Measurements from ENCODE around the gene SLC25A51.
"Not testable (repeated sequence)": the region's sequence is repeated elsewhere in the genome, so short reads cannot be mapped to it uniquely, and the experiment has no call there.

Gene SLC25A51

GRCh38 chr9:37889536-37889935 lies 14.4 kb downstream of the SLC25A51 start:
- H3K4me2 ChIP-seq (ENCODE audit: low read length), result no peak overlapping the region
- H3K27me3 ChIP-seq (ENCODE audit: control insufficient read depth, insufficient read depth, low read length), result no peaks in the 10 kb centered on the region
- no peak overlapping the region for H3K4me3 ChIP-seq (ENCODE audit: low read length)
- no peaks in the 10 kb centered on the region for H3K4me1 ChIP-seq (ENCODE audit: control insufficient read depth, insufficient read depth, low read length)
- peaks cover 17% of the 10 kb centered on the region for H3K36me3 ChIP-seq (ENCODE audit: insufficient read depth, low read length)
- H3K9ac ChIP-seq (ENCODE audit: low read depth, low read length), result no peak overlapping the region
- H3K9me3 ChIP-seq (replicated peaks; ENCODE audit: low read length), result no peaks in the 10 kb centered on the region

- H3K4me3 ChIP-seq (ENCODE audit: low read length); H3K4me2 ChIP-seq (ENCODE audit: low read length); H3K36me3 ChIP-seq (ENCODE audit: insufficient read depth, low read length); H3K27me3 ChIP-seq (ENCODE audit: control insufficient read depth, insufficient read depth, low read length); H3K9ac ChIP-seq (ENCODE audit: low read depth, low read length); H3K9me3 ChIP-seq (replicated peaks; ENCODE audit: low read length); H3K4me1 ChIP-seq (ENCODE audit: control insufficient read depth, insufficient read depth, low read length): not testable (repeated sequence)
These were observed 15.8 kb downstream of the SLC25A51 start for GRCh38 chr9:37887977-37888583.

GRCh38 chr9:37880916-37881479 lies 22.9 kb downstream of the SLC25A51 start:
- no peaks in the 10 kb centered on the region for H3K4me1 ChIP-seq (ENCODE audit: control insufficient read depth, insufficient read depth, low read length)
- H3K9me3 ChIP-seq (replicated peaks; ENCODE audit: low read length), result no peaks in the 10 kb centered on the region
- H3K36me3 ChIP-seq (ENCODE audit: insufficient read depth, low read length), result peaks cover 22% of the 10 kb centered on the region
- H3K4me2 ChIP-seq (ENCODE audit: low read length), result no peak overlapping the region
- H3K27me3 ChIP-seq (ENCODE audit: control insufficient read depth, insufficient read depth, low read length), result no peaks in the 10 kb centered on the region
- no peak overlapping the region for H3K4me3 ChIP-seq (ENCODE audit: low read length)
- no peak overlapping the region for H3K9ac ChIP-seq (ENCODE audit: low read depth, low read length)

GRCh38 chr9:37876376-37876775 lies 27.6 kb downstream of the SLC25A51 start:
- Histone ChIP-seq H3K4me2 (ENCODE audit: low read length) (no peak overlapping the region), H3K36me3 (ENCODE audit: insufficient read depth, low read length) (peaks cover 21% of the 10 kb centered on the region), H3K4me1 (ENCODE audit: control insufficient read depth, insufficient read depth, low read length) (no peaks in the 10 kb centered on the region), H3K9ac (ENCODE audit: low read depth, low read length) (no peak overlapping the region), H3K4me3 (ENCODE audit: low read length) (no peak overlapping the region), H3K9me3 (replicated peaks; ENCODE audit: low read length) (no peaks in the 10 kb centered on the region), H3K27me3 (ENCODE audit: control insufficient read depth, insufficient read depth, low read length) (no peaks in the 10 kb centered on the region)

- Histone ChIP-seq H3K9ac (ENCODE audit: low read depth, low read length) (no peak overlapping the region), H3K4me1 (ENCODE audit: control insufficient read depth, insufficient read depth, low read length) (no peaks in the 10 kb centered on the region), H3K36me3 (ENCODE audit: insufficient read depth, low read length) (peaks cover 7% of the 10 kb centered on the region), H3K4me2 (ENCODE audit: low read length) (no peak overlapping the region), H3K4me3 (ENCODE audit: low read length) (no peak overlapping the region), H3K9me3 (replicated peaks; ENCODE audit: low read length) (no peaks in the 10 kb centered on the region), H3K27me3 (ENCODE audit: control insufficient read depth, insufficient read depth, low read length) (no peaks in the 10 kb centered on the region)
These were observed 30.0 kb downstream of the SLC25A51 start for GRCh38 chr9:37873955-37874354.

- H3K9ac ChIP-seq (ENCODE audit: low read depth, low read length), result no peak overlapping the region
- H3K27me3 ChIP-seq (ENCODE audit: control insufficient read depth, insufficient read depth, low read length), result no peaks in the 10 kb centered on the region
- H3K36me3 ChIP-seq (ENCODE audit: insufficient read depth, low read length), result peaks cover 13% of the 10 kb centered on the region
- no peak overlapping the region for H3K4me3 ChIP-seq (ENCODE audit: low read length)
- H3K9me3 ChIP-seq (replicated peaks; ENCODE audit: low read length), result no peaks in the 10 kb centered on the region
- no peak overlapping the region for H3K4me2 ChIP-seq (ENCODE audit: low read length)
- no peaks in the 10 kb centered on the region for H3K4me1 ChIP-seq (ENCODE audit: control insufficient read depth, insufficient read depth, low read length)
These were observed 33.1 kb downstream of the SLC25A51 start for GRCh38 chr9:37870799-37871176.

GRCh38 chr9:37870081-37870798 lies 33.7 kb downstream of the SLC25A51 start:
- Histone ChIP-seq H3K4me3 (ENCODE audit: low read length) (no peak overlapping the region), H3K27me3 (ENCODE audit: control insufficient read depth, insufficient read depth, low read length) (no peaks in the 10 kb centered on the region), H3K4me1 (ENCODE audit: control insufficient read depth, insufficient read depth, low read length) (no peaks in the 10 kb centered on the region), H3K4me2 (ENCODE audit: low read length) (no peak overlapping the region), H3K9me3 (replicated peaks; ENCODE audit: low read length) (no peaks in the 10 kb centered on the region), H3K9ac (ENCODE audit: low read depth, low read length) (no peak overlapping the region), H3K36me3 (ENCODE audit: insufficient read depth, low read length) (peaks cover 17% of the 10 kb centered on the region)

- Histone ChIP-seq H3K9me3 (replicated peaks; ENCODE audit: low read length) (no peaks in the 10 kb centered on the region), H3K27me3 (ENCODE audit: control insufficient read depth, insufficient read depth, low read length) (no peaks in the 10 kb centered on the region), H3K36me3 (ENCODE audit: insufficient read depth, low read length) (peaks cover 63% of the 10 kb centered on the region), H3K4me3 (ENCODE audit: low read length) (no peak overlapping the region), H3K9ac (ENCODE audit: low read depth, low read length) (no peak overlapping the region), H3K4me1 (ENCODE audit: control insufficient read depth, insufficient read depth, low read length) (no peaks in the 10 kb centered on the region), H3K4me2 (ENCODE audit: low read length) (no peak overlapping the region)
These were observed 41.4 kb downstream of the SLC25A51 start for GRCh38 chr9:37862530-37862929.

GRCh38 chr9:37859043-37859442 lies 44.9 kb downstream of the SLC25A51 start:
- no peaks in the 10 kb centered on the region for H3K9me3 ChIP-seq (replicated peaks; ENCODE audit: low read length)
- peaks cover 52% of the 10 kb centered on the region for H3K36me3 ChIP-seq (ENCODE audit: insufficient read depth, low read length)
- H3K4me3 ChIP-seq (ENCODE audit: low read length), result no peak overlapping the region
- H3K9ac ChIP-seq (ENCODE audit: low read depth, low read length), result no peak overlapping the region
- H3K27me3 ChIP-seq (ENCODE audit: control insufficient read depth, insufficient read depth, low read length), result no peaks in the 10 kb centered on the region
- H3K4me2 ChIP-seq (ENCODE audit: low read length), result no peak overlapping the region
- H3K4me1 ChIP-seq (ENCODE audit: control insufficient read depth, insufficient read depth, low read length), result no peaks in the 10 kb centered on the region

GRCh38 chr9:37856551-37856950 lies 47.4 kb downstream of the SLC25A51 start:
- H3K9ac ChIP-seq (ENCODE audit: low read depth, low read length), result no peak overlapping the region
- no peak overlapping the region for H3K4me3 ChIP-seq (ENCODE audit: low read length)
- no peaks in the 10 kb centered on the region for H3K27me3 ChIP-seq (ENCODE audit: control insufficient read depth, insufficient read depth, low read length)
- no peak overlapping the region for H3K4me2 ChIP-seq (ENCODE audit: low read length)
- no peaks in the 10 kb centered on the region for H3K9me3 ChIP-seq (replicated peaks; ENCODE audit: low read length)
- no peaks in the 10 kb centered on the region for H3K4me1 ChIP-seq (ENCODE audit: control insufficient read depth, insufficient read depth, low read length)
- H3K36me3 ChIP-seq (ENCODE audit: insufficient read depth, low read length), result peaks cover 37% of the 10 kb centered on the region

GRCh38 chr9:37852222-37852621 lies 51.7 kb downstream of the SLC25A51 start:
- Histone ChIP-seq H3K9ac (ENCODE audit: low read depth, low read length) (no peak overlapping the region), H3K36me3 (ENCODE audit: insufficient read depth, low read length) (peaks cover 8% of the 10 kb centered on the region), H3K4me3 (ENCODE audit: low read length) (no peak overlapping the region), H3K4me1 (ENCODE audit: control insufficient read depth, insufficient read depth, low read length) (no peaks in the 10 kb centered on the region), H3K9me3 (replicated peaks; ENCODE audit: low read length) (no peaks in the 10 kb centered on the region), H3K27me3 (ENCODE audit: control insufficient read depth, insufficient read depth, low read length) (no peaks in the 10 kb centered on the region), H3K4me2 (ENCODE audit: low read length) (no peak overlapping the region)
